Naive B cell (primary cell): ENCODE results near the gene NINJ1. TPM values are rescaled to one million over a fixed set of nuclear protein-coding genes. Genes with fewer than 3 reads are reported as not detected.

Experiments
- ATAC-seq, 2 donors: fragments of 150-1000 bp; cut with Tn5 transposase; 2 replicates each; pipeline ENCODE4 v1.10.0; 2021; ENCODE audit warnings: low read depth in 2 of 2, mild to moderate bottlenecking in 2 of 2, moderate library complexity in 2 of 2
- DNase-seq: peaks from one replicate; pipeline ENCODE4 v3.0.0; 2022
- H3K27ac Mint-ChIP-seq, 6 donors: one replicate each; pipeline ENCODE4 v1.8.0; 2020 to 2022; ENCODE audit warnings: mild to moderate bottlenecking in 6 of 6, mixed read lengths in 6 of 6, moderate library complexity in 5 of 6, inconsistent platforms in 2 of 6
- H3K27me3 Mint-ChIP-seq, 3 donors: one replicate each; pipeline ENCODE4 v1.8.0; 2021 to 2022; ENCODE audit warnings: mixed read lengths in 3 of 3, mild to moderate bottlenecking in 1 of 3
- H3K36me3 Mint-ChIP-seq, 2 donors: one replicate each; pipeline ENCODE4 v1.8.0; 2020 to 2022; ENCODE audit warnings: mixed read lengths in 2 of 2, inconsistent platforms in 1 of 2, mild to moderate bottlenecking in 1 of 2
- H3K4me1 Mint-ChIP-seq, 3 donors: one replicate each; pipeline ENCODE4 v1.8.0; 2020 to 2022; ENCODE audit warnings: mixed read lengths in 3 of 3, inconsistent platforms in 1 of 3, mild to moderate bottlenecking in 1 of 3, moderate library complexity in 1 of 3
- H3K4me3 Mint-ChIP-seq, 8 donors: one replicate each; pipeline ENCODE4 v1.8.0; 2020 to 2022; ENCODE audit warnings: mild to moderate bottlenecking in 8 of 8, mixed read lengths in 8 of 8, moderate library complexity in 8 of 8, inconsistent platforms in 2 of 8
- H3K9me3 Mint-ChIP-seq, 7 donors: one replicate each; pipeline ENCODE4 v1.8.0; 2020 to 2022; ENCODE audit warnings: mixed read lengths in 7 of 7, mild to moderate bottlenecking in 5 of 7, inconsistent platforms in 2 of 7, moderate library complexity in 1 of 7
- polyA plus RNA-seq, 6 donors: library from polyadenylated mRNA; unstranded; fragments of 300-500 nt; fragmentation: Illumina TruSeq; gene quantifications; one replicate each; pipeline ENCODE4 v1.2.3, GENCODE V29; 2021; ENCODE audit warnings: low read depth in 6 of 6

The NINJ1 gene
- polyA plus RNA-seq, 6 donors from 2014 or later: 4.3 to 14.2 (median 7.1) TPM

DNA sequence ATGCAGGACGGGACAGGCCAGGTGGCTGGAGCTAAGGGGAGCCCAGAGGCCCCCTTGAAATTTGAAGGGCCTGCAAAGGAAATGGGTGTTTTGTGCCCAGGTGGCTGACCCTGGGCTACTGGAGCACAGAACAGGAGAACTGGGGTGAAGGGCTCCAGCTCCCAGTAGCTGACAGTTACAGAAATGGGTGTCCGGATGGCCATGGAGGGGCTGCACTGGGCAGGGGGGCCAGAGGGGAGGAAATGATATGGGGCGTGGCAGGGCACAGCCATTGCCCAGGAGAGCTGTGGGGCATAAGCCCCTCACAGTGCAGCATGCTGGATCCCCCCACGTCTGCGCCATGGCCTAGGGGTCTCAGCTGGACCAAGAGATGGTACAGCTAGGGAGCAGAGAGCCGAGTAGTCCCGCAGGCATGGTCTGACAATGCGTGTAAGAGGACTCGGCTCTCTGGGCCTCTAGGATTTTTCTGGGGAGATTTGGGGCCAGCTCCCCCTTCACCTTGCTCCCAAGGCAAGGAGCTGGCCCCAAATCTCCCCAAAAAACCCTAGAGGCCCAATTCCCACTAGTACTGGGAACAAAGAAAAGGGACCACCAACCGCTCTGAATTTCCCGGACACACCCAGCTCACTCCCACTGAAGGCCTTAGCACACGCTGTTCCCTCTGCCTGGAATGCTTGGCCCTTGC lies 45.9 kb downstream of the NINJ1 start:
- Mint-ChIP-seq H3K36me3 (peaks cover 6 to 20% of the 10 kb centered on the region in 2 donors), H3K27ac (peak overlapping the region in 1 of 6 donors; percentile 78), H3K9me3 (no peaks in the 10 kb centered on the region), H3K4me3 (no peak overlapping the region), H3K27me3 (no peaks in the 10 kb centered on the region), H3K4me1 (peaks cover 24 to 43% (median 33%) of the 10 kb centered on the region in 3 donors)
- ATAC-seq: no peak
- DNase-seq: no peak

DNA sequence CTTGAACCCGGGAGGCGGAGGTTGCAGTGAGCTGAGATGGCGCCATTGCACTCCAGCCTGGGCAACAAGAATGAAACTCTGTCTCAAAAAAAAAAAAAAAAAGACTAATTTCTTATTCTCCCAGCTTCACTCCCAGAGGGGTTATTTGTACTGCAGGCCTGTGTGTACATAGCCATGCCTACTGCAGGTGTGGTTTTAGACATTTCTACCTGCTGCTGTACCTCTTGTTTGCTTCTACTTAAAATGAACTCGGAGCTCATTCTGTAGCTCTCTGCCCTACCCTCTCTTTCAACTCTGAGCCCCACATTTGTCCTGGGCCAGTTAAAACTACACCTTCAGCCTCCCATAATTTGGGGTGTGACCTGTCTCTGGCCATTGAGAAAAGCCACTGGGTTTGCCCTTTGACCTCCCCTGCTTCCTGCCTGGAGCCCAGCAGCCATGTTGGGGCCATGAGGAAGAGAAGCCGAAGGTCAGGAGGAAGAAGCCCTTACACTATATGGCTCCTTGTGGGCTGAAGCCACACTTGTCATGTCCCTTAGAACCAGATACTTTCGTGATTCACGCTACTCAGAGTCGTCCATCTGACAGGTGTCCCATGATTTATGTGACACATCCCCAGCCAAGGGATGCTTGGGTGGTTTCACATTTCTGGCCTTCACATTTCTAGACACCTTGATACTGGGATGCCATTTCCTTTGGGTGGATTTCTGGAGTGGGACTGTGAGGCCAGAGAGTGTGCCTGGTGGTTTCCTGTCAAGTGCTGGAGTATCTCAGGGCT lies 47.4 kb downstream of the NINJ1 start:
- Mint-ChIP-seq H3K4me3 (no peak overlapping the region), H3K27ac (peak overlapping the region in 1 of 6 donors; percentile 83), H3K36me3 (peaks cover 7 to 20% of the 10 kb centered on the region in 2 donors), H3K4me1 (peaks cover 9 to 29% (median 19%) of the 10 kb centered on the region in 3 donors), H3K27me3 (no peaks in the 10 kb centered on the region), H3K9me3 (no peaks in the 10 kb centered on the region)
- DNase-seq: no peak
- no peak for ATAC-seq

DNA sequence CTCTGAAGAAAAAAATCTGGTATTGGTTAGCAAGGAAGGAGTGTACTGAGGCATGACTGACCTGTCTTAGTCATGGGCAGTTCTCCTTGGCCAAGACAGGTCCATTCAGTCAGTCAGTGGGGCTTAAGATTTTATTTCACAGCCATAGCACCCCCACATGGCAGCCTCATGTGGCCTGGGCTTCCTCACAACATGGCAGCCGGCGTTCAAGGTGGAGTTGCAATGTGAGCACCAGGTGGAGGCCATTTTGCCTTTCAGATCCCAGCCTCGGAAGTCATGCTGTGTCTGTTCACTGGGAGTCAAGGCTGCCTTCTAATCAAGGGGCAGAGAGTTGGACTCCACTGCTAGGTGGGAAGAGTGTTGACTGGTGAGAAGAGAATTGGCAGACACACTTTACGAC lies 48.4 kb downstream of the NINJ1 start:
- DNase-seq (no peak), ATAC-seq (no peak)
- H3K27ac Mint-ChIP-seq: peak overlapping the region in 1 of 6 donors; percentile 32
- no peak overlapping the region for H3K4me3 Mint-ChIP-seq
- H3K4me1 Mint-ChIP-seq: peaks cover 4 to 19% (median 10%) of the 10 kb centered on the region in 3 donors
- H3K36me3 Mint-ChIP-seq: peaks cover 11 to 20% of the 10 kb centered on the region in 2 donors
- H3K27me3 Mint-ChIP-seq: no peaks in the 10 kb centered on the region
- H3K9me3 Mint-ChIP-seq: no peaks in the 10 kb centered on the region

DNA sequence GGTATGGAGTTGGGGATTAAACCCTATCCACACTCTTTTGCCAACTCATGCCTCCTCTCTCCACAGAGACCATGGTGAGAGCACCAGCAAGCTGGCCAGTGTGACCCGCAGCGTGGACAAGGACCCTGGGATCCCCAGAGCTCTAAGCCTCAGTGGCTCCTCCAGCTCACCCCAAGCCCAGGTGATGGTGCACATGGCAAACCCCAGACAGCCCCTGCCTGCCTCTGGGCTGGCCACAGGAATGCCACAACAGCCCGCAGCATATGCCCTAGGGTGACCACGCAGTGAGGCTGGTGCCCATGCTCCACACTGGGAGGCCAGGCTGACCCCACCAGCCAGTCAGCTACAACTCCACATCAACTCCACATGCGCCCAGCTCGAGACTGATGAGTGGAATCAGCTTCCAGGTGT lies 49.6 kb downstream of the NINJ1 start:
- Mint-ChIP-seq H3K27ac (no peak overlapping the region), H3K4me1 (peaks cover 4 to 7% (median 4%) of the 10 kb centered on the region in 3 donors), H3K36me3 (peaks cover 11 to 27% of the 10 kb centered on the region in 2 donors), H3K9me3 (no peaks in the 10 kb centered on the region), H3K27me3 (no peaks in the 10 kb centered on the region), H3K4me3 (no peak overlapping the region)
- DNase-seq (no peak), ATAC-seq (no peak)

DNA sequence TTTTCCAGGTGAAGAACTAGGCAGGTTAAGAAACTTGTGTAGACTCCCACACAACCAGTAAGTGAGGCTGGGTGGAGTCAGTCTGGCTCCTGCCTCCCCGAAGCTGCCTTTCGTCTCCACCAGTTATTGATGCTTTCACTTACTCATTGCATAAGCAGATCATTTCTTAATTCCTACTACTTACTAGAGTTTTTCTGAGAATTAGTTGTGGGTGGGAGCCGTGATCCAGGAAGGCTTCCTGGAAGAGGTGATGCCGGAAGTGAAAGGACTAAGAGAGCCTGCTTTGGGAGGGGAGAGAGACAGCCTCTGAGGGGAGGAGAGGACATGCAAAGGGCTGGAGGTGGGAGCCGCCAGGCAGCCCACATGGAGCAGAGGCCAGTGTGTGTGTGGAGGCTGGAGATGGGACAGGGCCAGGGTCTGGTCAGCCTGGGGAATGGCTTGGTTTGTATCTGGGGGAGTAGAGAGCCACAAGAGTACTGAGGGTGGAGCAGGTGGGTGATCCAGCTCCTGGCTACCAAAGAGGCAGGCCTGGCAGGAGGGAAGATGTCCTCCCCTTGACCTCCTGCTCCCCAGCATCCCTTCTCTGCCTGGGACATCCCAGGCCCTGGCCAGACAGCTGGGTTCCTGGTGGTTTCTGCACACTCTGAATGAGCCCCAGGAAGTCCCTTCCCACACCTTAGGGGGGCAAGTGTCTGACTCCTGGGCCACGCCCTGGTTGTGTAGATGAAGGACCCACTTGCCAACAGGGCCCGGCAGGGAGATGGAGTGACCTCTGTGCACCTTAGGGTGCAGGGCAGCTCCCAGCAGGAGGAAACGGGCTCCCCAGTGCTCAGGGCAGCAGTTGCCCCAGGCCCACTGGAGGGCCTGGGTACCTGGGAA lies 50.2 kb downstream of the NINJ1 start:
- no peaks in the 10 kb centered on the region for H3K9me3 Mint-ChIP-seq
- peak overlapping the region in 1 of 6 donors; percentile 82 for H3K27ac Mint-ChIP-seq
- H3K36me3 Mint-ChIP-seq: peaks cover 11 to 28% of the 10 kb centered on the region in 2 donors
- H3K4me1 Mint-ChIP-seq: peaks cover 4 to 6% (median 4%) of the 10 kb centered on the region in 3 donors
- DNase-seq (no peak), ATAC-seq (no peak)
- H3K27me3 Mint-ChIP-seq: no peaks in the 10 kb centered on the region
- no peak overlapping the region for H3K4me3 Mint-ChIP-seq

DNA sequence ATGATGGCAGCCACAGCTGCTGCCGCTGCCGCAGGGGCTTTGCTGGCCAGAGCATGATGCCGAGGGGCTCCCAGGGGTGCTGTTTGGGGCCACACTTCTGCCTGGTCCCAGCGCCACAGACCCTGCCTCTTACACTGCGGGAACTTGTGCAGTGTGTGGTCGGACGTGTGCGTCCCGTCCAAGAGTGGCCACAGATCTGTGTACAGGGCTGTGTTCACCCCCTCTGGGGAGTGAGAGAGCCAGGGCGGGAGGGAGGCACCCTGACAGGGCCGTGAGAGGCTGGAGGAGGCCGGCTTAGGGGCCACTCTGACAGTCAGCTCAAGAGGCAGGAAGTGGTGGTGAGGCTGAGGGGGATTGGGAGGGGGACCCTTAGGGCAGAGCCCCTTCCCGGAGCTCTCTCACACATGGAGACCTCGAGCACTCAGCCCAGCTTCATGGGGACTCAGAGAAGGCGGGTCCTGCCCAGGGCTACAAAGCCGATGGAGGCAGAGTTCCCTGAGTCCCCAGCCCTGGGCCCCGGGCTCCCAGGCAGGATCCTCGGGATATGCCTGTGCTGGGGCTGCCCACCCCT lies 51.1 kb downstream of the NINJ1 start:
- H3K27me3 Mint-ChIP-seq: no peaks in the 10 kb centered on the region
- H3K36me3 Mint-ChIP-seq: peaks cover 11 to 28% of the 10 kb centered on the region in 2 donors
- H3K4me1 Mint-ChIP-seq: peaks cover 4 to 6% (median 4%) of the 10 kb centered on the region in 3 donors
- H3K4me3 Mint-ChIP-seq: no peak overlapping the region
- no peak overlapping the region for H3K27ac Mint-ChIP-seq
- DNase-seq (no peak), ATAC-seq (no peak)
- no peaks in the 10 kb centered on the region for H3K9me3 Mint-ChIP-seq

DNA sequence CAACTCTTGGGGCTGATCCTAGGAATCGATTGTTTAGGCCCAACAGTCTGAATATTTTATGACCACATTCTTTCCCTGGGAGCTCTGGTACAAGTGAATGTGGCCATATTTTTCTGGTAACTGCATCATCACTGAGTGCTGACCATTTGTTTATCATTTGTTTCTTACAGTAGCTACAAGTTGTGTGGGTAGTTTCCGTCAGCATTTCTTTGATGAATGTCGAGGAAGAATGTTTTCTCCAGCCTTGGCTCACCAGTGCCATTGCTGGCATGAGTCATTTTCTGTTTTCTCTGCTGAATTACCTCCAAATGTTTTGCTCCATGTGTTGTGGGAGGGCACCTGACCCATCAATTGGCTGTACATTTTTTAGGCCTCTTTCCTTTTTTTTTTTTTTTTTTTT lies 52.1 kb downstream of the NINJ1 start:
- Mint-ChIP-seq H3K4me1 (peaks cover 5 to 10% (median 6%) of the 10 kb centered on the region in 3 donors), H3K27ac (no peak overlapping the region), H3K9me3 (no peaks in the 10 kb centered on the region), H3K27me3 (no peaks in the 10 kb centered on the region), H3K36me3 (peaks cover 11 to 28% of the 10 kb centered on the region in 2 donors), H3K4me3 (no peak overlapping the region)
- ATAC-seq (no peak), DNase-seq (no peak)

DNA sequence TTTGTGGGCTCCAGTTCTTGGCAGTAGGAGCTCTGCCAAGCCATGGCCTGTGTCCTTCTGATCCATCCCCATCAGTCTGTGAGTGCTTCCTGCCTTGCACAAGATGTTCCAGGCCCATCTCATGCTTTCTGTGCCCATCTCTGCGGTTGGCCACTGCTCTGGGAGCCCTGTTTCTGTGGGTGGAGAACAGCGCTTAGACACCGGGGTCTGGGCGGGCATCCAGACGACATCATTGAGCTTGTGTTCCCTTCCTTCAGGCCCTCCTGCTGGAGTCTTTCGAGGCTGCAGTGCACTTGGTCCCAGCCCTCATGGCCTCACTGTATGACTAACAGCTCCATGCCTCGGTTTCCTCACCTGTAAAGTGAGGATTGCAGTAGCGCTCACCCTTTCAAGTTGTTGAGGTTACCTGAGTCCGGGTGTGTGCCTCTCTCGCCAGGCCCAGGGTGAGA lies 52.9 kb downstream of the NINJ1 start:
- Mint-ChIP-seq H3K27ac (peak overlapping the region in 2 of 6 donors; percentile 59 to 66), H3K9me3 (no peaks in the 10 kb centered on the region), H3K36me3 (peaks cover 11 to 21% of the 10 kb centered on the region in 2 donors), H3K27me3 (no peaks in the 10 kb centered on the region), H3K4me1 (peaks cover 4 to 10% (median 9%) of the 10 kb centered on the region in 3 donors), H3K4me3 (no peak overlapping the region)
- DNase-seq: no peak
- ATAC-seq: no peak

DNA sequence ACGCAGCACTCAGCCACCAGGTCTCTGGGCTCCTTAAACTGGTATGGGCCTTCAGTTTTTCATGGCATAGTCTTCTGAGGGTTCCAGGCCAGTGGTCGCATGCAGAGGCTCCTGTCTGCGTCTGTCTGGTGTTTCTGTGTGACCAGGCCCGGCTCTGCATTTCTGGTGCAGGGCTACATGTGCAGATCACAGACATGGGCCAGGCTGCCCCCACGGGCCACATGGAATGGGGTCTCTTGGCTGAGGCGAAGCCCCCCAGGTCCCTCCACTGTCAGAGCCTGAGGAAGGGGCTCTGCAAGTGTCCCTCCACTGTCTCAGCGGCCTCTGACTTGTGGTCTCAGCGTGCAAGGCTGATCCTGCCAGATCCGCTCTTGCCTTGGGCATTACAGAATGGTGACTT lies 53.6 kb downstream of the NINJ1 start:
- Mint-ChIP-seq H3K27me3 (no peaks in the 10 kb centered on the region), H3K4me1 (peaks cover 4 to 12% (median 10%) of the 10 kb centered on the region in 3 donors), H3K27ac (no peak overlapping the region), H3K9me3 (no peaks in the 10 kb centered on the region), H3K4me3 (no peak overlapping the region), H3K36me3 (peaks cover 7 to 17% of the 10 kb centered on the region in 2 donors)
- DNase-seq (no peak), ATAC-seq (no peak)

DNA sequence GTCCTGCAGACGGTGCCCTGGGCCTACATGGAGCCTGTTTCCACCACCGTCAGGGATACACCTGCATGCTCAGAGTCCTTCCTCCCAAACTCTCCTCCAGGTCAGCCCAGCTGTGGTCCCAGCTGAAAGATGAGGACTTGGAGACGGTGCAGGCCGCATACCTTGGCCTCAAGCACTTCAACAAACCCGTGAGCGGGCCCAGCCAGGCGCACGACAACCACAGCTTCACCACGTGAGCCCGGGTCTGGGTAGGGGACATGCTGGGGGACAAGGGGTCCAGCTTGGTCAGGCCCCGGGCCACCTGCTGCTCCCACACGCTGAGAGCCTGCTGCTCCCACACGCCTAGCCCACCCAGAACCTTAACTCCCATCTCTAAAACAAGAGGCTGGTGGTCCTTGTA lies 54.7 kb downstream of the NINJ1 start:
- no peak for DNase-seq
- Mint-ChIP-seq H3K36me3 (peaks cover 5 to 16% of the 10 kb centered on the region in 2 donors), H3K9me3 (no peaks in the 10 kb centered on the region)

DNA sequence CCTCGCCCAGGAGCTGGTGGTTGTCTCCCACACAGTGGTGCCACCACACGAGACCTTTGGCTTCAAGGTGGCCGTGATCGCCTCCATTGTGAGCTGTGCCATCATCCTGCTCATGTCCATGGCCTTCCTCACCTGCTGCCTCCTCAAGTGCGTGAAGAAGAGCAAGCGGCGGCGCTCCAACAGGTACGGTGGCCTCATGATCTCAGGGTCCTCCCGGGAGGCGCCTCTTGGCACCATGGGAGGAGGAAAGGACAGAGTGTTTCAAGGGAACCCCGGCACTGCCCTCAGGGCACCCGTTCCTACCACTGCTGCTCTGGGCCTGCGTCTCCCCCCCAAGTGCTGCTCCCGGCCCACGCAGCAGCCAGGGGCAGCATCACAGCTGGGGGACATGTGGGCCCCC lies 56.2 kb downstream of the NINJ1 start:
- H3K36me3 Mint-ChIP-seq: peaks cover 5 to 9% of the 10 kb centered on the region in 2 donors
- H3K27ac Mint-ChIP-seq: no peak overlapping the region
- ATAC-seq: no peak
- peaks cover 7 to 17% (median 11%) of the 10 kb centered on the region in 3 donors for H3K4me1 Mint-ChIP-seq
- no peak overlapping the region for H3K4me3 Mint-ChIP-seq
- no peaks in the 10 kb centered on the region for H3K27me3 Mint-ChIP-seq
- no peaks in the 10 kb centered on the region for H3K9me3 Mint-ChIP-seq
- DNase-seq: no peak

More for the DNA sequence above, 54.7 kb downstream of the NINJ1 start:
- Mint-ChIP-seq H3K27ac (peak overlapping the region in 1 of 6 donors; percentile 32), H3K4me3 (no peak overlapping the region), H3K4me1 (peaks cover 4 to 21% (median 10%) of the 10 kb centered on the region in 3 donors), H3K27me3 (no peaks in the 10 kb centered on the region)
- no peak for ATAC-seq

DNA sequence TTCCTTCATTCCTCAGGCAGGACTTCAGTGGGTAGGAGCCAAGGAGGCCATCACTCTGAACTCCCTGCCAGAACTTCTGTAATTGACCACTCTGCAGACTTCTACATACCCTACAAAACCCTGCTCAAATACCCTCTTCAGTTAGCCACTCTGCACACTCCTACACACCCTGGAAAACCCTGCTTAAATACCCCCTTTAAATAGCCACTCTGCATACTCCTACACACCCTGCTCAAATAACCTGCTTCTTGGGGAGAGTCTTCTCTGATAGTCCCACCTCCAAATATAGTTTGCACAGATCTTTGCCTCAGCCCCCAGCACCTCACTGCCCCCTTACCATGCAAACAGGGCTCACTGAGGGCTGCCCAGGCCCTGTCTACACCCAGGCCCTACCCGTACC lies 56.7 kb downstream of the NINJ1 start:
- Mint-ChIP-seq H3K4me1 (peaks cover 11 to 21% (median 15%) of the 10 kb centered on the region in 3 donors), H3K36me3 (peaks cover 5 to 9% of the 10 kb centered on the region in 2 donors), H3K9me3 (no peaks in the 10 kb centered on the region), H3K4me3 (no peak overlapping the region), H3K27ac (peak overlapping the region in 1 of 6 donors; percentile 59), H3K27me3 (no peaks in the 10 kb centered on the region)
- no peak for DNase-seq
- no peak for ATAC-seq

DNA sequence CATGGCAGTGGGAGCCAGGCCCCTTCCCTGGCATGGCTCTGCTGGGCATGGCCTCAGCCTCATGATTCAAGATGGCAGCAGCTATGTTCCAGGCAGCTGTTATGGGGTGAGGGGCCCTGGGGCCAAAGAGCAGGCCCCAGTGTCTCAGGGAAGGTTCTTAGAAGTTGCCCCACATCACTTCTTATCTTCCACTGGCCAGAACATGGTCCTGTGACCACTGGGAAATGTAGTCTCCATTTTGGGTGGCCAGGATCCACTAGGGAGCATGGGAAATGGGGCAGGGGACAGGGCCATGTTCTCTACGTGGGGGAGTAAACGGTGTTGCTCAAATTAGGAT lies 57.3 kb downstream of the NINJ1 start:
- H3K27ac Mint-ChIP-seq: no peak overlapping the region
- H3K27me3 Mint-ChIP-seq: no peaks in the 10 kb centered on the region
- ATAC-seq (no peak), DNase-seq (no peak)
- H3K9me3 Mint-ChIP-seq: no peaks in the 10 kb centered on the region
- peaks cover 12 to 22% (median 15%) of the 10 kb centered on the region in 3 donors for H3K4me1 Mint-ChIP-seq
- H3K4me3 Mint-ChIP-seq: no peak overlapping the region
- peaks cover 5 to 9% of the 10 kb centered on the region in 2 donors for H3K36me3 Mint-ChIP-seq
